CD4-positive, CD25-positive, alpha-beta regulatory T cell (primary cell): Measurements from ENCODE around the gene CMAS. TPM values are rescaled to one million over a fixed set of nuclear protein-coding genes. Genes with fewer than 3 reads are reported as not detected.

Experiments used
- ATAC-seq, 2 donors: fragments of 150-1000 bp; cut with Tn5 transposase; one replicate each; pipeline ENCODE4 v1.10.0; 2021; ENCODE audit warnings: low read depth in 2 of 2, moderate number of reproducible peaks in 2 of 2, moderate library complexity in 1 of 2
- DNase-seq, 3 donors: peaks; one replicate each; pipeline versions ENCODE4 v3.0.0 to v3.0.0-alpha.2; 2012 to 2022; ENCODE audit warnings: mixed read lengths in 1 of 3
- H3K27ac ChIP-seq: one replicate; pipeline ENCODE4 v1.7.0; 2013; ENCODE audit warnings: mild to moderate bottlenecking, low read length; ENCODE audit not compliant: insufficient read depth, poor library complexity, severe bottlenecking
- H3K27me3 ChIP-seq: one replicate; pipeline ENCODE4 v1.7.0; 2013; ENCODE audit warnings: low read length; ENCODE audit not compliant: control insufficient read depth, insufficient read depth
- H3K36me3 ChIP-seq: one replicate; pipeline ENCODE4 v1.7.0; 2013; ENCODE audit warnings: mild to moderate bottlenecking, low read length, moderate library complexity; ENCODE audit not compliant: control insufficient read depth, insufficient read depth
- H3K4me1 ChIP-seq: 2 replicates; pipeline ENCODE4 v1.7.0; 2013; ENCODE audit warnings: mild to moderate bottlenecking, low read length; ENCODE audit not compliant: insufficient read depth, control insufficient read depth, poor library complexity, severe bottlenecking
- H3K4me3 ChIP-seq: one replicate; pipeline ENCODE4 v1.7.0; 2013; ENCODE audit warnings: low read depth, mild to moderate bottlenecking, low read length, moderate library complexity
- H3K9me3 ChIP-seq, 2 experiments: 1 replicate in 1 of 2; 2 replicates in 1 of 2; pipeline ENCODE4 v1.7.0; 2013; ENCODE audit warnings: low read length in 2 of 2, mild to moderate bottlenecking in 1 of 2, moderate library complexity in 1 of 2; ENCODE audit not compliant: control insufficient read depth in 2 of 2
- H3K27ac Mint-ChIP-seq, 3 donors: one replicate each; pipeline ENCODE4 v1.8.0; 2020 to 2022; ENCODE audit warnings: mild to moderate bottlenecking in 3 of 3, mixed read lengths in 3 of 3, moderate library complexity in 2 of 3
- H3K27me3 Mint-ChIP-seq: one replicate; pipeline ENCODE4 v1.8.0; 2022; ENCODE audit warnings: mild to moderate bottlenecking, mixed read lengths
- H3K36me3 Mint-ChIP-seq: one replicate; pipeline ENCODE4 v1.8.0; 2020; ENCODE audit warnings: mixed read lengths
- H3K4me1 Mint-ChIP-seq, 4 donors: one replicate each; pipeline ENCODE4 v1.8.0; 2020 to 2022; ENCODE audit warnings: mixed read lengths in 4 of 4, mild to moderate bottlenecking in 1 of 4
- H3K4me3 Mint-ChIP-seq, 4 donors: one replicate each; pipeline ENCODE4 v1.8.0; 2020 to 2022; ENCODE audit warnings: mild to moderate bottlenecking in 4 of 4, mixed read lengths in 4 of 4, moderate library complexity in 3 of 4
- H3K9me3 Mint-ChIP-seq, 7 donors: one replicate each; pipeline ENCODE4 v1.8.0; 2020 to 2022; ENCODE audit warnings: mixed read lengths in 7 of 7, mild to moderate bottlenecking in 3 of 7, moderate library complexity in 2 of 7
- polyA plus RNA-seq, 4 donors: library from polyadenylated mRNA; unstranded; fragments of 300-500 nt; fragmentation: Illumina TruSeq; gene quantifications; one replicate each; pipeline ENCODE4 v1.2.3, GENCODE V29; 2021
- total RNA-seq: library from RNA; stranded (reverse); gene quantifications from one replicate; pipeline ENCODE4 v1.2.3, GENCODE V29; 2022

Gene CMAS
- total and polyA plus RNA-seq, 5 donors from 2014 or later = 17.0 to 43.2 (median 41.8) TPM

- Mint-ChIP-seq H3K4me1 (peaks cover 0 to 11% (median 6%) of the 10 kb centered on the region in 4 donors), H3K27me3 (no peaks in the 10 kb centered on the region), H3K36me3 (peaks cover 26% of the 10 kb centered on the region), H3K27ac (peak overlapping the region in 1 of 3 donors; percentile 74), H3K9me3 (no peaks in the 10 kb centered on the region), H3K4me3 (no peak overlapping the region)
- Histone ChIP-seq H3K36me3 (peaks cover 46% of the 10 kb centered on the region), H3K9me3 (no peaks in the 10 kb centered on the region), H3K4me1 (no peaks in the 10 kb centered on the region), H3K27ac (no peak overlapping the region), H3K27me3 (no peaks in the 10 kb centered on the region), H3K4me3 (no peak overlapping the region)
- no peak for DNase-seq
- no peak for ATAC-seq
These were observed 18.9 kb downstream of the CMAS start for GRCh38 chr12:22064968-22065367.

DNA sequence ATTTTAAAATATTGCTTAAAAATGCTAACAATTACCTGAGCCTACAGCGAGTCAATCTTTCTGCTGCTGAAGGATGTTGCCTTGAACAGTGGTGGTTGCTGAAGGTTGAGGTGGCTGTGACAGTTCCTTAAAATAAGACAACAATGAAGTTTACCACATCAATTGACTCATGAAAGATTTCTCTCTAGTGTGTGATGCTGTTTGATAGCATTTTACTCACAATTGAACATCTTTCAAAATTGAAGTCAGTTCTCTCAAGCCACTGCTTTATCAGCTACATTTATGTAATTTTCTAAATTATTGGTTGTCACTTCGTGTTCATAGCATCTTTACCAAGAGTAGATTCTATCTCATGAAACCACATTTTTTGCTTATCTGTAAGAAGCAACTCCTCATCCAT lies 20.3 kb downstream of the CMAS start:
- H3K27me3 ChIP-seq = no peaks in the 10 kb centered on the region
- no peaks in the 10 kb centered on the region for H3K4me1 ChIP-seq
- no peak overlapping the region for H3K4me3 ChIP-seq
- Mint-ChIP-seq H3K27me3 (no peaks in the 10 kb centered on the region), H3K4me3 (no peak overlapping the region), H3K36me3 (peaks cover 26% of the 10 kb centered on the region), H3K27ac (peak overlapping the region in 1 of 3 donors; percentile 36), H3K9me3 (no peaks in the 10 kb centered on the region), H3K4me1 (peaks cover 0 to 11% (median 6%) of the 10 kb centered on the region in 4 donors)
- no peaks in the 10 kb centered on the region for H3K9me3 ChIP-seq
- no peak overlapping the region for H3K27ac ChIP-seq
- DNase-seq (no peak), ATAC-seq (no peak)
- H3K36me3 ChIP-seq = peaks cover 33% of the 10 kb centered on the region

DNA sequence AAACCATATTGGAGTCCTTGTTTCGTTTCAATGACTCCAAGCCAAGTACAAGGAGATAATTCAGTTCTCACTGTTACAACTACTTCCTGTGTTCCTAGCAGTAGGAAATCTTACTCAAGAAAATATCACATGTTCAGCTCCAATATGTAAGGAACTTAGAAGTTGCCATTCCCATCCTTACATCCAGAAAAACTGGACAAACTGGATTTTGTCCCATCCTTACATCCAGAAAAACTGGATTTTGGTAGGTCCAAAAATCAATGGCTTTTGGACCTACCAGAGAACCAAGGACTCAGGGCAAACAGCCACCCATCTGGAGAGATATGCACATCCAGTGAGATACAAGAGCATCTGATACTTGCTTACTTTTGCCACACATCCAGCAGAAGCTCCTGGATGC lies 23.8 kb downstream of the CMAS start:
- no peaks in the 10 kb centered on the region for H3K9me3 ChIP-seq
- Mint-ChIP-seq H3K27me3 (peaks cover 9% of the 10 kb centered on the region), H3K36me3 (peaks cover 21% of the 10 kb centered on the region), H3K9me3 (no peaks in the 10 kb centered on the region), H3K27ac (no peak overlapping the region), H3K4me3 (no peak overlapping the region), H3K4me1 (peaks cover 0 to 11% (median 6%) of the 10 kb centered on the region in 4 donors)
- H3K4me3 ChIP-seq = no peak overlapping the region
- peaks cover 2% of the 10 kb centered on the region for H3K27me3 ChIP-seq
- ATAC-seq (no peak), DNase-seq (no peak)
- H3K27ac ChIP-seq = no peak overlapping the region
- H3K4me1 ChIP-seq = no peaks in the 10 kb centered on the region
- H3K36me3 ChIP-seq = peaks cover 11% of the 10 kb centered on the region

- no peak overlapping the region for H3K27ac Mint-ChIP-seq
- no peak for ATAC-seq
- Histone ChIP-seq H3K27me3 (no peaks in the 10 kb centered on the region), H3K4me1 (no peaks in the 10 kb centered on the region), H3K36me3 (no peaks in the 10 kb centered on the region), H3K27ac (no peak overlapping the region), H3K9me3 (no peaks in the 10 kb centered on the region), H3K4me3 (no peak overlapping the region)
- no peak overlapping the region for H3K4me3 Mint-ChIP-seq
- no peaks in the 10 kb centered on the region for H3K9me3 Mint-ChIP-seq
- H3K27me3 Mint-ChIP-seq = peaks cover 10% of the 10 kb centered on the region
- peaks cover 0 to 6% (median 2%) of the 10 kb centered on the region in 4 donors for H3K4me1 Mint-ChIP-seq
- no peak for DNase-seq
- H3K36me3 Mint-ChIP-seq = no peaks in the 10 kb centered on the region
These were observed 36.2 kb downstream of the CMAS start for GRCh38 chr12:22082190-22082701.

GRCh38 chr12:22083167-22083566 lies 37.1 kb downstream of the CMAS start:
- Histone ChIP-seq H3K4me1 (no peaks in the 10 kb centered on the region), H3K9me3 (no peaks in the 10 kb centered on the region), H3K36me3 (no peaks in the 10 kb centered on the region), H3K27ac (no peak overlapping the region), H3K27me3 (no peaks in the 10 kb centered on the region), H3K4me3 (no peak overlapping the region)
- Mint-ChIP-seq H3K36me3 (no peaks in the 10 kb centered on the region), H3K27me3 (peaks cover 7% of the 10 kb centered on the region), H3K4me1 (peaks cover 0 to 6% (median 2%) of the 10 kb centered on the region in 4 donors), H3K4me3 (no peak overlapping the region), H3K27ac (peak overlapping the region in 1 of 3 donors; percentile 16), H3K9me3 (no peaks in the 10 kb centered on the region)
- DNase-seq = peak; percentile 18 to 66 (median 56)
- peak; percentile 48 to 52 for ATAC-seq

GRCh38 chr12:22084852-22085251 lies 38.8 kb downstream of the CMAS start:
- Mint-ChIP-seq H3K4me3 (no peak overlapping the region), H3K27me3 (peaks cover 10% of the 10 kb centered on the region), H3K27ac (no peak overlapping the region), H3K36me3 (no peaks in the 10 kb centered on the region), H3K9me3 (peaks cover 0 to 2% (median 0%) of the 10 kb centered on the region in 7 donors), H3K4me1 (peaks cover 0 to 6% (median 2%) of the 10 kb centered on the region in 4 donors)
- ATAC-seq = no peak
- no peaks in the 10 kb centered on the region for H3K4me1 ChIP-seq
- no peaks in the 10 kb centered on the region for H3K9me3 ChIP-seq
- no peaks in the 10 kb centered on the region for H3K36me3 ChIP-seq
- no peak overlapping the region for H3K27ac ChIP-seq
- no peaks in the 10 kb centered on the region for H3K27me3 ChIP-seq
- no peak overlapping the region for H3K4me3 ChIP-seq
- DNase-seq = no peak

- Histone ChIP-seq H3K27ac (no peak overlapping the region), H3K4me3 (no peak overlapping the region), H3K27me3 (no peaks in the 10 kb centered on the region), H3K4me1 (no peaks in the 10 kb centered on the region), H3K9me3 (no peaks in the 10 kb centered on the region), H3K36me3 (no peaks in the 10 kb centered on the region)
- ATAC-seq (no peak), DNase-seq (no peak)
- peaks cover 18% of the 10 kb centered on the region for H3K27me3 Mint-ChIP-seq
- no peaks in the 10 kb centered on the region for H3K4me1 Mint-ChIP-seq
- H3K9me3 Mint-ChIP-seq = peaks cover 0 to 2% (median 0%) of the 10 kb centered on the region in 7 donors
- no peak overlapping the region for H3K27ac Mint-ChIP-seq
- H3K36me3 Mint-ChIP-seq = no peaks in the 10 kb centered on the region
- no peak overlapping the region for H3K4me3 Mint-ChIP-seq
These were observed 42.9 kb downstream of the CMAS start for GRCh38 chr12:22088886-22089285.

GRCh38 chr12:22089486-22089885 lies 43.5 kb downstream of the CMAS start:
- no peaks in the 10 kb centered on the region for H3K9me3 ChIP-seq
- no peak overlapping the region for H3K27ac ChIP-seq
- H3K27ac Mint-ChIP-seq = no peak overlapping the region
- DNase-seq = no peak
- ATAC-seq = no peak
- no peaks in the 10 kb centered on the region for H3K4me1 Mint-ChIP-seq
- no peaks in the 10 kb centered on the region for H3K4me1 ChIP-seq
- H3K36me3 ChIP-seq = no peaks in the 10 kb centered on the region
- H3K4me3 Mint-ChIP-seq = no peak overlapping the region
- no peaks in the 10 kb centered on the region for H3K36me3 Mint-ChIP-seq
- H3K9me3 Mint-ChIP-seq = peaks cover 0 to 2% (median 0%) of the 10 kb centered on the region in 7 donors
- H3K27me3 ChIP-seq = no peaks in the 10 kb centered on the region
- no peak overlapping the region for H3K4me3 ChIP-seq
- H3K27me3 Mint-ChIP-seq = peaks cover 18% of the 10 kb centered on the region
